T-helper 17 cell (primary cell): ENCODE measurements around the gene HLA-DQA2. TPM values are rescaled to one million over a fixed set of nuclear protein-coding genes. Genes with fewer than 3 reads are reported as not detected.
"Not testable (repeated sequence)": the region's sequence is repeated elsewhere in the genome, so short reads cannot be mapped to it uniquely, and the experiment has no call there.

Experiments used
- ATAC-seq: fragments of 150-1000 bp; cut with Tn5 transposase; 2 replicates; pipeline ENCODE4 v1.10.0; 2021; ENCODE audit warnings: mild to moderate bottlenecking, moderate library complexity
- DNase-seq, 3 donors: peaks; one replicate each; pipeline versions ENCODE4 v3.0.0 to v3.0.0-alpha.2; 2020 to 2021
- H3K9me3 ChIP-seq: one replicate; pipeline ENCODE4 v1.7.0; 2013; ENCODE audit warnings: low read length, mild to moderate bottlenecking; ENCODE audit not compliant: control insufficient read depth, poor library complexity, severe bottlenecking
- H3K27ac Mint-ChIP-seq: one replicate; pipeline ENCODE4 v1.8.0; 2022; ENCODE audit warnings: mild to moderate bottlenecking, moderate library complexity, mixed read lengths
- H3K27me3 Mint-ChIP-seq: one replicate; pipeline ENCODE4 v1.8.0; 2022; ENCODE audit warnings: mixed read lengths
- H3K36me3 Mint-ChIP-seq: one replicate; pipeline ENCODE4 v1.8.0; 2022; ENCODE audit warnings: low read depth, mixed read lengths
- H3K4me1 Mint-ChIP-seq: one replicate; pipeline ENCODE4 v1.8.0; 2022; ENCODE audit warnings: mild to moderate bottlenecking, mixed read lengths
- H3K4me3 Mint-ChIP-seq: one replicate; pipeline ENCODE4 v1.8.0; 2022; ENCODE audit warnings: mild to moderate bottlenecking, moderate library complexity, mixed read lengths
- total RNA-seq, 4 donors: library from RNA in 2 of 4; stranded (reverse) in 2 of 4; gene quantifications; one replicate each; pipeline ENCODE4 v1.2.3 and lab custom pipeline; 2022 to 2026

HLA-DQA2 gene
- total RNA-seq (1 to 10 TPM in 1 of 2 donors, under 1 TPM in 1; 0.70 to 3.4 TPM), total RNA-seq (lab: John Stamatoyannopoulos, UW) (0.35 to 0.53 reads per million in 2 donors)

DNA sequence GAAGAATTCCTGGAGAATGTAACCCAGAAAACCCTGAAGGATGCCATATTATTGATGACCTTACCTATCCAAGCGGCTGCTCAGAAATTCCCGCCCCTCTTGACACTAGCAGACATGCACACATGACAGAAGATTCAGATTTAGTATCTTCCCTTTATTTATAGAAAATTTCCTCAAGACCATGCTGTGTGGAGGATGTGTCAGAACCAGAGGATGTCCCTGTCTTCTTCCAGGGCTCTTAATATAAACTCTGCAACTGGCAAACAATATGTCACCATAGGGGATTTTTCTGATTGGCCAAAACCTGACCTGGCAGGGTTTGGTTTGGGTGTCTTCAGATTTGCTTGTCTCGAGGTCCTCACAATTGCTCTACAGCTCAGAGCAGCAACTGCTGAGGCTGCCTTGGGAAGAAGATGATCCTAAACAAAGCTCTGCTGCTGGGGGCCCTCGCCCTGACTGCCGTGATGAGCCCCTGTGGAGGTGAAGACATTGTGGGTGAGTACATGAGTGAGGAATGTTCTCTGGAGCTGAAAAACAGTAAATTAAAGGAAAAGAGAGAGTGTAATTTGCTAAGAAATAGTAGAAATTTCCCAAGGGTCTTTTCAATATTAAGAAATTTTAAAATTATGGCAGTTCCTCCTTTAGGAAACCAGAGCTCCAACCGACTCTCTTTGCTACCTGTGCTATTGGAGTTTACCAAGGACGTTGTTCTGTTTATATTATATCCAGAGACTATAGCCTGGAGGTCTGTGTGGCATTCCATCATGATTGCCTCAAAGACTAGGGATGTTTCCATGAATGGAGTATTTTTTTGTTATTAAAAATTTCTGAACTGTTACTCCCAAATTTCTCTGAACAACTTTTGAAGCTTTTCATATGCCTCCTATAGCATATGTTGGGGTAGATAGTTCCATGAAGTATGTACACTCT, at the start of gene HLA-DQA2:
HLA-DQA2 (plus strand) TSS at position 361 of the 930 bp plus-strand sequence; CDS start at position 414, 53 bp downstream.
- ATAC-seq (no peak), DNase-seq (no peak)
- Mint-ChIP-seq H3K36me3 (peaks cover 4% of the 10 kb centered on the region), H3K27ac (no peak within 1 kb of the TSS), H3K4me3 (no peak within 1 kb of the TSS), H3K4me1 (peaks cover 2% of the 10 kb centered on the region), H3K27me3 (peaks cover 74% of the 10 kb centered on the region)
- H3K9me3 ChIP-seq = no peaks in the 10 kb centered on the region

DNA sequence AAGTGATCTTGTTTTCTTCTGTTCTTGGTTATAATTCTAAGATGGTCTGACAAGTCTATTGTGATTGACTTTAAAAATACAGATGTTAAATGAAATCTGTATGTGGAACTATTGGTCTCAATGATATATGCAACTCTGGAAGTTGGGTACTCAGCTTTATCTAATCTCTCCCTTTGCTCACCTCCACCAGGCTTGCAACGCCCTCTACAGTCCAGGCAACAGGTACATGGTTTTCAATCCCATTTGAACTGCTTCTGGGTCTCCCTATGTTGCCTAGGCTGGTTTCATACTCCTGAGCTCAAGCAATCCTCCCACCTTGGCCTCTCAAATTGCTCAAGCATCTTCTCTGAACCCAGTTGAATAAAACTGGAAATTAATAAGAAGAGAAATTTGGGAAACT, 49.2 kb upstream of the HLA-DQA2 start:
- peaks cover 25% of the 10 kb centered on the region for H3K27me3 Mint-ChIP-seq
- peak; percentile 85 for ATAC-seq

DNA sequence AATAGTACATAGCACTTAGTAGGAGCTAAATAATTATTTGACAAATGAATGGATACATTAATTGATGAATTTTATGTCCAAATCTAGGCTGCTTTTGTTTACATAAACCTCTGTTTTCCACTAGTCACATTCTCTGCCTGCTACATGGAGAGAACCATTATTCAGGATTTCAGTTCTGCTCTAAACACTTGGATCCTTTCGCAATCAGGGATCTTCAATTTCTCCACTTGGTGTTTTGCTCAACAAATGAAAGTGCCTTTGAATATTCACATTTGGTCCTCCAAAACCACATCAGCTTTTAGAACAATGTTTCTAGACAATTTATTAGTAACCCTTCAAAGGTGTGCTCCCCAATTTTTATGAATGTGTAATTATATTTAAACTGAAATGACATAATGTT, 44.2 kb upstream of the HLA-DQA2 start:
- ATAC-seq = no peak

More for the DNA sequence above, 49.2 kb upstream of the HLA-DQA2 start:
- Mint-ChIP-seq H3K36me3 (no peaks in the 10 kb centered on the region), H3K4me1 (peaks cover 8% of the 10 kb centered on the region), H3K27ac (peak overlapping the region; percentile 53), H3K4me3 (no peak overlapping the region)
- DNase-seq = peak; percentile 26 to 34 (median 32)
- no peaks in the 10 kb centered on the region for H3K9me3 ChIP-seq

DNA sequence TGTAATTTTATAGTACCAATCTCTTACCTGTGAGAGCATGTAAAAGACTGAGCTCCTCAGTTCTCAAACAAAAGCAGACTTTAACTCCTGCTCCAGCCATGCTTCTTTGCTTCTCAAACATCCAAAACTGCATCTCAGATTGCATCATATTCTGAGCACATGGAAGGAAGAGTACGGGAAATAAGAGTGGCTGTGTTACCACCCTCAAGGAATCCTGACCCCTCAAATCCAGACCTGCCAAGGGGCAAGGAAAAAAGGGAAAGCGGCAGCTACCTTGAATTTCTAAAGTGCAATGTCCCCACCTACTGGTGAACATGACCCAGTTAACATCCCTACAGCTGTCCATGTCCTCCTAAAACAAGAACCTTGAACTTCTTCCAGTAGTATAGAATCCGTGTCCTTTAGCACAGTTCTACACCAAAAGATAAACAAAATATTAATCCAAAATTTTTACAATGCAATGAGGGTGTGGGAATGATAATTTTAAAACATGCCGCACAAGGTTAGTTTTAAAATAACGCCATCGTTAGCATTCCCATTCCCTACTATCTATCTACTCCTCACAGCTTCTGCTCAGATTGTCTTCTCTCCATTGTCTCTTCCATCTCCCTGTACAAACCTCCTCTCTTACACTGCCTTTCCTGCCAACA, 40.7 kb upstream of the HLA-DQA2 start:
- no peak overlapping the region for H3K27ac Mint-ChIP-seq
- H3K4me3 Mint-ChIP-seq = no peak overlapping the region
- peaks cover 10% of the 10 kb centered on the region for H3K4me1 Mint-ChIP-seq
- no peaks in the 10 kb centered on the region for H3K9me3 ChIP-seq
- no peaks in the 10 kb centered on the region for H3K36me3 Mint-ChIP-seq
- DNase-seq = no peak
- peak; percentile 52 for ATAC-seq
- H3K27me3 Mint-ChIP-seq = peaks cover 61% of the 10 kb centered on the region

More for the DNA sequence above, 44.2 kb upstream of the HLA-DQA2 start:
- Mint-ChIP-seq H3K4me3 (no peak overlapping the region), H3K36me3 (no peaks in the 10 kb centered on the region), H3K4me1 (peaks cover 11% of the 10 kb centered on the region), H3K27ac (no peak overlapping the region), H3K27me3 (peaks cover 58% of the 10 kb centered on the region)
- DNase-seq = no peak
- H3K9me3 ChIP-seq = no peaks in the 10 kb centered on the region

DNA sequence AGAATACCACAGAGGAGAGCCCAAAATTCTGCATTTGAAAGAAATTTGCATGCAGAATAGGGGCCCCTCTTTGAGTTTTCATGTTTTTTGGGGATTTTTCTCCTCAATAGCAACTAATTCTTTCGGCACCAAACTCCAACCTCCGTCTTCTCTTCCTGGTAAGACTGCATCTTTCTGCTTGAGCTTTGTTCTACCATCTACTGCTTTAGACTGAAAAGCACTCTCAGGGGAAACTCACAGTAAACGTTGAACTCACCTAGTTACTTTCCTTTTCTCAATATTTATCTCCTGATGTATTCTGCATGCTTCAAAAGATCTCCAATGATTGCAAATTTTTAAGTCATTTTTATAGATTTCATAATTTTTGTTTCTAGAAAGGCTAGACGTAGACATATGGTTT, 37.8 kb upstream of the HLA-DQA2 start:
- no peaks in the 10 kb centered on the region for H3K9me3 ChIP-seq
- H3K27ac Mint-ChIP-seq = no peak overlapping the region
- DNase-seq (no peak), ATAC-seq (no peak)
- peaks cover 10% of the 10 kb centered on the region for H3K4me1 Mint-ChIP-seq
- H3K27me3 Mint-ChIP-seq = peaks cover 48% of the 10 kb centered on the region
- H3K36me3 Mint-ChIP-seq = no peaks in the 10 kb centered on the region
- no peak overlapping the region for H3K4me3 Mint-ChIP-seq

DNA sequence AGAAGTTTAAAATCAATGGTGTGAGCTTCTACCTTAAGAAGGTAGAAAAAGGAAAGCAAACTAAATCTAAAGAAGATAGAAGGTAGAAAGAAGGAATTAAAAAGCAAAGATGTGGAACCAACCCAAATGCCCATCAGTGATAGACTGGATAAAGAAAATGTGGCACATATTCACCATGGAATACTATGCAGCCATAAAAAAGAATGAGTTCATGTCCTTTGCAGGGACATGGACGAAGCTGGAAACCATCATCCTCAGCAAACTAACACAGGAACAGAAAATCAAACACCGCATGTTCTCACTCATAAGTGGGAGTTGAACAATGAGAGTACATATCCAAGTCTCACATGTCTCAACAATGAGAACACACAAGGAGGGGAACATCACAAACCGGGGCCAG, 36.0 kb upstream of the HLA-DQA2 start:
- H3K9me3 ChIP-seq, H3K4me1 Mint-ChIP-seq, H3K4me3 Mint-ChIP-seq, H3K36me3 Mint-ChIP-seq, H3K27ac Mint-ChIP-seq, ATAC-seq, DNase-seq: not testable (repeated sequence)
- peaks cover 38% of the 10 kb centered on the region for H3K27me3 Mint-ChIP-seq

DNA sequence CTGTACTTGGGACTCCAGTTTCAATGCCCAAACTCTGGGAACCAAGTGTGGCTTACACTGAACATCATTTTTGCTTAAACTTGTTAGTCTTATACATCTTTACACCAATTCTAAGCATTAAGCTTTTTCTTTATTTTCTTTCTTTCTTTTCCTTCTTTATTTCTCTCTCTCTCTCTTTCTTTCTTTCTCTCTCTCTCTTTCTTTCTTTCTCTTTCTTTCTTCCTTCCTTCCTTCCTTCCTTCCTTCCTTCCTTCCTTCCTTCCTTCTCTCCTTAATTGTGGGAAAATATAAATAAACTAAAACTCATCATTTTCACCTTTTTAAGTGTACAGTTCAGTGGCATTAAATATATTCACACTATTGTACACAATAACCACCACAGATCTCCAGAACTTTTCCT, 31.6 kb upstream of the HLA-DQA2 start:
- H3K27me3 Mint-ChIP-seq = peaks cover under 1% of the 10 kb centered on the region
- DNase-seq = no peak
- H3K4me3 Mint-ChIP-seq = no peak overlapping the region
- no peaks in the 10 kb centered on the region for H3K4me1 Mint-ChIP-seq
- H3K9me3 ChIP-seq = no peaks in the 10 kb centered on the region
- H3K27ac Mint-ChIP-seq = no peak overlapping the region
- no peak for ATAC-seq
- no peaks in the 10 kb centered on the region for H3K36me3 Mint-ChIP-seq

DNA sequence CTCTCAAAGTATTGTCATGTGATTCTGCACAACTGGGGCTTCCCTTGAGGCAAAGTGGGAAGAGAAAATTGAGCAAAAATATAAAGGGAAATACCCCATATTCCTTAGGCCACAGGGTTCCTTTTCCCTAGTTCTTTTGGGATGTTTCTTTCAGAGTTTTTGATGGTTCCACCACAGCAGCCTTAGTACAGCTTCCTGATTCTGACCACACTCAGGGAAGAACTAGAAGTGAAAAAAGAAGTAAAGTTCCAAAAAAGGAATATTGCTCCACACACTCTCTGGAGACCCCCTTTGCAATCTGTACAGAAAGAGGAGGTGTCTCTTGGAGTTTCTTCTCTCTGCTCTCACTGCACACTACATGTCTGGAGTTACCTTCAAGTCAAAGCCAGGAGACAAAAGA, 27.9 kb upstream of the HLA-DQA2 start:
- H3K9me3 ChIP-seq = no peaks in the 10 kb centered on the region
- DNase-seq (no peak), ATAC-seq (no peak)
- Mint-ChIP-seq H3K27me3 (peaks cover 15% of the 10 kb centered on the region), H3K4me3 (no peak overlapping the region), H3K4me1 (no peaks in the 10 kb centered on the region), H3K36me3 (no peaks in the 10 kb centered on the region), H3K27ac (no peak overlapping the region)

DNA sequence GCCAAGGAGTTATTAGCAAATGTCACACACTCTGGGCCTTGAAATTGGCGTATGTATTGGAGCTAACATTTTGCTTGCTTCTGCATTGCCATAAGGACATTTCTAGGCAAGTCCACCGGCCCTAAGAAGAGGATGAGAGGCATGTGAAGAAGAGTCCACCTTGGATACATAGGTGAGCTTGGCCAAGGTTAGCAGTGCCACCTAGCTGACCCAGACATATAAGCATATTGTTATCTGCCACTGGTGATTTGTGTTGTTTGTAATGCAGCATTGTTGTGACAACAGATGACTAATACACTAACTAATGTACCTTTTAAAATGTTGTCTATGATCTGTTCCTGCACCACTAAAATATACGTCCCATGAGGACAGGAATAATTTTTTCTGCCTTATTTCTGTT, 24.8 kb upstream of the HLA-DQA2 start:
- Mint-ChIP-seq H3K4me1 (no peaks in the 10 kb centered on the region), H3K27ac (no peak overlapping the region), H3K4me3 (no peak overlapping the region), H3K27me3 (peaks cover 42% of the 10 kb centered on the region), H3K36me3 (peaks cover 4% of the 10 kb centered on the region)
- ATAC-seq = no peak
- DNase-seq = no peak
- no peaks in the 10 kb centered on the region for H3K9me3 ChIP-seq

DNA sequence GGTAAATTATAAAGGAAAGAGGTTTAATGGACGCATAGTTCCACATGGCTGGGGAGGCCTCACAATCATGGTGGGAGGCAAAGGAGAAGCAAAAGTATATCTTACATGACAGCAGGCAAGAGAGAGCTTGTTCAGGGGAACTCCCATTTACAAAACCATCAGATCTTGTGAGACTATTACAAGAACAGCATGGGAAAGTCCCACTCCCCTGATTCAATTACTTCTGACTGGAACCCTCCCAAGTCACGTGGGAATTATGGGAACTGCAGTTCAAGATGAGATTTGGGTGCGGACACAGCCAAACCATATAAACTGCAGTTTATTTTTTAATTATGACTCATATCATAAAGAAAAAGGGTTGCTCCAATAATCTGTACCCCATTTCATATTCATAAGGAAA, 22.3 kb upstream of the HLA-DQA2 start:
- peak; percentile 30 for ATAC-seq
- no peak for DNase-seq
- H3K4me3 Mint-ChIP-seq = no peak overlapping the region
- peaks cover 55% of the 10 kb centered on the region for H3K27me3 Mint-ChIP-seq
- no peaks in the 10 kb centered on the region for H3K4me1 Mint-ChIP-seq
- H3K9me3 ChIP-seq = no peaks in the 10 kb centered on the region
- H3K36me3 Mint-ChIP-seq = peaks cover 4% of the 10 kb centered on the region
- no peak overlapping the region for H3K27ac Mint-ChIP-seq

DNA sequence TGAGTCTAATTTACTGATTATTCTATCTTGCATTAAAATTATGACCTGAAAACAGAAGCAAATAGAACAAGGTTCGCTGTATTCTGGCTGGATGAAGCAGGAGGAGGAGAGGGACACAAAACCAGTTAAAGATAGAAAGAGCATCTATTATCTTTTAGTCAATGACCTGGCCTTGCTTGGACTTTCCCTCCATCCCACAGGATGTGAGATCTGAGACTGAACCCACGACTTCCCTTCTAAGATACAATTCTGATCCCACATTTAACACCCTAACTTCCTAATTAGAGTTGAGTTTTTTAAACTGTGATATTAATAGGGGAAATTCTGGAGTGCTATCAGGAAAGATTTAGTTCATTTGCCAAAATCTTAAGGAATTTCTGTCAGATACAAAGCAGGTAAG, 3.1 kb upstream of the HLA-DQA2 start:
- H3K27ac Mint-ChIP-seq = no peak overlapping the region
- H3K4me1 Mint-ChIP-seq = no peaks in the 10 kb centered on the region
- peaks cover 55% of the 10 kb centered on the region for H3K27me3 Mint-ChIP-seq
- DNase-seq (no peak), ATAC-seq (no peak)
- H3K9me3 ChIP-seq = no peaks in the 10 kb centered on the region
- H3K36me3 Mint-ChIP-seq = no peaks in the 10 kb centered on the region
- H3K4me3 Mint-ChIP-seq = no peak overlapping the region

DNA sequence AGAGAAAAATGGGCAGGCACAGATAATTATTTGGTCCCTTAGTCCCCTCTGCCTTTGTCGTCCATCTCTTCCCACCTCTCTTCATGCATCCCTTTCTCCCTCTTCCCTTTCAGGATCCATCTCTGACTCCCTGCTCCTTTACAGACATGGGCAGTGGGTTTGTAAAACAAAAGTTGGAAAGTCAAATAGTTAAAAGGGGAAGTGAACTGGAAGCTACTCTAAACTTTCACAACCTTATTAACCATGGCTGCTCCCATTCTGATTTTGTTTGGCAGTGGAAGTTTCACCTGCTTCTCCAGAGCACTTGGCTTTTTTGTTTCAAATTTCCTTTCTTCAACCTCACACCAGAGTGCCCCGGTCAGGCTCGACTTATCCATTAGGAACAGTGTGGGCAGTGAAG, 1.2 kb downstream of the HLA-DQA2 start:
- peaks cover 75% of the 10 kb centered on the region for H3K27me3 Mint-ChIP-seq

DNA sequence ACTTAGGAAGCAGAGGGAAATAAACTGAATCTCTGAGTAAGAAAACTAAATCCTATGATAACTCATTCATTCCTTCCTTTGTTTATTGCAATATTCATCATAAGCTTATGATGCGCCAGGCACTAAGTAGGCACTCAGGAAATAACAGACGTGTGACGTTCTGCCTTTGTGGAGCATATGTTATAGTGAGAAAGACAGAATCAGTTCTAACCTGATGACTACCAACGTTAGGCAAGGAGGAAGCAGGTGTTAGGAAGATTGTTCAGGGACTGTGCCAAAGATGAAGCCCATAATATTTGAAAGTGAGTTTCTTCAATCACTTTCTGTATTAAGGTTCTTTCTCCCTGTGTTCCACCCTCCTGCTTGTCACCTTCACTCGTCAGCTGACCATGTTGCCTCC, 3.6 kb downstream of the HLA-DQA2 start:
- peaks cover 4% of the 10 kb centered on the region for H3K36me3 Mint-ChIP-seq
- ATAC-seq = no peak
- no peak overlapping the region for H3K4me3 Mint-ChIP-seq
- no peaks in the 10 kb centered on the region for H3K9me3 ChIP-seq
- H3K27me3 Mint-ChIP-seq = peaks cover 68% of the 10 kb centered on the region
- DNase-seq = no peak
- peaks cover 2% of the 10 kb centered on the region for H3K4me1 Mint-ChIP-seq
- no peak overlapping the region for H3K27ac Mint-ChIP-seq

More for the DNA sequence above, 1.2 kb downstream of the HLA-DQA2 start:
- Mint-ChIP-seq H3K27ac (no peak overlapping the region), H3K4me3 (no peak overlapping the region), H3K36me3 (peaks cover 4% of the 10 kb centered on the region), H3K4me1 (peaks cover 2% of the 10 kb centered on the region)
- no peak for ATAC-seq
- H3K9me3 ChIP-seq = no peaks in the 10 kb centered on the region
- DNase-seq = no peak
